T-cell (primary cell): ENCODE measurements around the gene ZNF469. TPM values are rescaled to one million over a fixed set of nuclear protein-coding genes. Genes with fewer than 3 reads are reported as not detected.

ENCODE experiments used
- ATAC-seq, 4 experiments: fragments of 200-7000 bp in 3 of 4; fragments of 150-1000 bp in 1 of 4; cut with Tn5 transposase; replicated peaks in 1 of 4; 1 replicate in 3 of 4; 2 replicates in 1 of 4; pipeline ENCODE4 v1.10.0; 2021; ENCODE audit warnings: moderate library complexity in 3 of 4, mild to moderate bottlenecking in 2 of 4, moderate number of reproducible peaks in 1 of 4
- CTCF ChIA-PET, 2 donors: fragments of 300-600 bp; sonication (Branson Sonifier 250); formaldehyde crosslinking; loops; one replicate each; lab custom pipeline; 2022; ENCODE audit warnings: antibody characterized with exemption in 2 of 2; lab: Charles Lee
- POLR2A ChIA-PET, 2 donors: fragments of 300-600 bp; sonication (Branson Sonifier 250); formaldehyde crosslinking; loops; one replicate each; lab custom pipeline; 2022; ENCODE audit warnings: antibody characterized with exemption in 2 of 2; lab: Charles Lee
- DNase-seq, 35 experiments: peaks; one replicate each; pipeline versions ENCODE4 v3.0.0 to v3.0.0-alpha.2; 2013 to 2023
- H3K27ac ChIP-seq: one replicate; pipeline ENCODE4 v1.5.1; 2013; ENCODE audit warnings: low read length
- H3K27me3 ChIP-seq, 2 experiments: replicated peaks in 1 of 2; 1 replicate in 1 of 2; 2 replicates in 1 of 2; pipeline versions ENCODE4 v1.6.1 to v1.7.0; 2013; ENCODE audit warnings: low read length in 1 of 2, mixed read lengths in 1 of 2; ENCODE audit not compliant: control insufficient read depth in 2 of 2, insufficient read depth in 2 of 2; ENCODE audit errors: extremely low read depth in 1 of 2
- H3K36me3 ChIP-seq, 2 donors: 1 replicate in 1 of 2; 2 replicates in 1 of 2; pipeline versions ENCODE4 v1.6.1 to v1.7.0; 2013; ENCODE audit warnings: low read length in 1 of 2; ENCODE audit not compliant: control insufficient read depth in 2 of 2, insufficient read depth in 1 of 2; ENCODE audit errors: extremely low read depth in 1 of 2
- H3K4me1 ChIP-seq, 2 experiments: 1 replicate in 1 of 2; 2 replicates in 1 of 2; pipeline versions ENCODE4 v1.6.1 to v1.7.0; 2013; ENCODE audit warnings: low read length in 2 of 2, mixed read lengths in 1 of 2; ENCODE audit not compliant: insufficient read depth in 2 of 2, control insufficient read depth in 1 of 2; ENCODE audit errors: extremely low read depth in 1 of 2
- H3K4me3 ChIP-seq, 2 donors: 1 replicate in 1 of 2; 2 replicates in 1 of 2; pipeline versions ENCODE4 v1.5.1 to v1.7.0; 2013; ENCODE audit warnings: mild to moderate bottlenecking in 2 of 2, low read length in 1 of 2, moderate library complexity in 1 of 2; ENCODE audit not compliant: control insufficient read depth in 1 of 2; ENCODE audit errors: extremely low read depth in 1 of 2
- H3K9me3 ChIP-seq: 2 replicates; pipeline ENCODE4 v1.7.0; 2013
- H3K27ac Mint-ChIP-seq, 2 donors: one replicate each; pipeline ENCODE4 v1.8.0; 2020 to 2021; ENCODE audit warnings: mild to moderate bottlenecking in 2 of 2, mixed read lengths in 2 of 2
- H3K27me3 Mint-ChIP-seq, 2 donors: one replicate each; pipeline ENCODE4 v1.8.0; 2021 to 2022; ENCODE audit warnings: mixed read lengths in 2 of 2
- H3K36me3 Mint-ChIP-seq: one replicate; pipeline ENCODE4 v1.8.0; 2021; ENCODE audit warnings: mixed read lengths
- H3K4me1 Mint-ChIP-seq, 3 donors: one replicate each; pipeline ENCODE4 v1.8.0; 2020 to 2022; ENCODE audit warnings: mixed read lengths in 3 of 3, mild to moderate bottlenecking in 1 of 3
- H3K4me3 Mint-ChIP-seq, 3 donors: one replicate each; pipeline ENCODE4 v1.8.0; 2020 to 2022; ENCODE audit warnings: mild to moderate bottlenecking in 3 of 3, mixed read lengths in 3 of 3, moderate library complexity in 3 of 3
- H3K9me3 Mint-ChIP-seq, 3 donors: one replicate each; pipeline ENCODE4 v1.8.0; 2020 to 2022; ENCODE audit warnings: mixed read lengths in 3 of 3
- WGBS: methylation state at CpG from one replicate; pipeline ENCODE4 v1.1.5; 2013; ENCODE audit warnings: missing lambda C conversion rate; ENCODE audit not compliant: insufficient coverage; 5-methylcytosine and 5-hydroxymethylcytosine counted together
- total RNA-seq, 35 experiments: library from RNA in 6 of 35; stranded (reverse) in 6 of 35; fragments of 120-200 nt in 1 of 35; gene quantifications; one replicate each; pipeline versions ENCODE4 v1.2.1 to v1.2.4 and lab custom pipeline; 2013 to 2026

The ZNF469 gene
- total RNA-seq, 5 donors from 2014 or later (not counting 1 experiment from before 2014, with no cell fraction given), result 0.63 to 1.8 (median 1.6) TPM

DNA sequence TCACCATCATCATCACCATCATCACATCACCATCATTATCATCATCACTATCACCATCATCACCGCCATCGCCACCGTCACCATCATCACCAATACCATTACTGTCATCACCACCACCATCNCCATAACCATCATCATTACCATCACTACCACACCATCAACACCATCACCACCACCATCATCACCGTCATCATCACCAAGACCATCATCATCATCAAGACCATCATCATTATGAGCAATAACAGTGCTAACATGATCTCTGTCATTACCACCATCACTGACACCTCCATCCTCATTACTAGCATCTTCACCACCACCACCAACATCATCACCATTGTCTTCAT, 16.1 kb upstream of the ZNF469 start:
- Mint-ChIP-seq H3K9me3 (peaks cover 10 to 13% (median 12%) of the 10 kb centered on the region in 3 donors), H3K4me1 (no peaks in the 10 kb centered on the region), H3K27me3 (peaks cover 8 to 18% of the 10 kb centered on the region in 2 donors), H3K4me3 (no peak overlapping the region), H3K27ac (no peak overlapping the region), H3K36me3 (no peaks in the 10 kb centered on the region)
- H3K27ac ChIP-seq, result no peak overlapping the region
- DNase-seq (no peak), ATAC-seq (no peak)
- H3K4me3 ChIP-seq, result no peak overlapping the region
- H3K27me3 ChIP-seq, result peaks cover 2 to 34% of the 10 kb centered on the region in 2 experiments
- no peaks in the 10 kb centered on the region for H3K9me3 ChIP-seq
- ChIA-PET CTCF (no interaction called here), POLR2A (no interaction called here)
- no peaks in the 10 kb centered on the region for H3K4me1 ChIP-seq
- 92% methylated on average over 4 of the region's 4 CpGs for WGBS
- H3K36me3 ChIP-seq, result no peaks in the 10 kb centered on the region

- Histone ChIP-seq H3K27ac (no peak overlapping the region), H3K27me3 (peaks cover 0 to 34% of the 10 kb centered on the region in 2 experiments), H3K4me3 (no peak overlapping the region), H3K36me3 (no peaks in the 10 kb centered on the region), H3K9me3 (no peaks in the 10 kb centered on the region), H3K4me1 (no peaks in the 10 kb centered on the region)
- ATAC-seq (no peak), DNase-seq (no peak)
- Mint-ChIP-seq H3K36me3 (no peaks in the 10 kb centered on the region), H3K4me1 (no peaks in the 10 kb centered on the region), H3K27me3 (peaks cover 8 to 16% of the 10 kb centered on the region in 2 donors), H3K9me3 (peaks cover 7 to 12% (median 10%) of the 10 kb centered on the region in 3 donors), H3K4me3 (no peak overlapping the region), H3K27ac (no peak overlapping the region)
- ChIA-PET POLR2A (no interaction called here), CTCF (no interaction called here)
- 86% methylated on average over 8 of the region's 11 CpGs for WGBS
Observed at GRCh38 chr16:88367560-88367959, 15.2 kb upstream of the ZNF469 start.

DNA sequence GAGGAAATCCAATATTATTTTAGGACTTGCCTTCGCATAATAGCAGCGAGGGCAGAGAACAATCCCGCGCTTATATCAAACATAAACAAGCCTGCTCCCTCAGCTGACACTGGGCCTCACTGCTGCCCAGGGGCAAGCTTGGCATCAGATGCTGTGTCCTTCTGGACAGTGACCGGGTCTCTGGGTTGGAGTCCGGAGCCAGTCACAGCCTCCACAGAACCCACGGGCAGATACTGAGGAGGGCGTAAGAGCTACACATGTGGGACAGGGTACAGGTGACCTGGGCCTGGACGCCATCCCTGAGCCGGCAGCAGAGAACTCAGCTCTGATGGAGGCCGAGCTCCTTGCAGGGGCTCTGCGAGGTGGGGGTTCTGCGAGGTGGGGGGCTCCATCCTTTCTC, 14.7 kb upstream of the ZNF469 start:
- H3K9me3 Mint-ChIP-seq, result peaks cover 2 to 8% (median 7%) of the 10 kb centered on the region in 3 donors
- Histone ChIP-seq H3K4me3 (no peak overlapping the region), H3K36me3 (no peaks in the 10 kb centered on the region), H3K4me1 (no peaks in the 10 kb centered on the region), H3K27me3 (peaks cover 0 to 34% of the 10 kb centered on the region in 2 experiments), H3K9me3 (no peaks in the 10 kb centered on the region), H3K27ac (no peak overlapping the region)
- WGBS, result 90% methylated on average over 13 of the region's 13 CpGs
- no peaks in the 10 kb centered on the region for H3K36me3 Mint-ChIP-seq
- POLR2A ChIA-PET, result no interaction called here
- H3K4me3 Mint-ChIP-seq, result no peak overlapping the region
- peaks cover 8 to 13% of the 10 kb centered on the region in 2 donors for H3K27me3 Mint-ChIP-seq
- no peak overlapping the region for H3K27ac Mint-ChIP-seq
- H3K4me1 Mint-ChIP-seq, result no peaks in the 10 kb centered on the region
- DNase-seq (no peak), ATAC-seq (no peak)
- CTCF ChIA-PET, result no interaction called here

GRCh38 chr16:88368994-88369393, 13.8 kb upstream of the ZNF469 start:
- H3K4me3 ChIP-seq, result no peak overlapping the region
- H3K36me3 ChIP-seq, result no peaks in the 10 kb centered on the region
- Mint-ChIP-seq H3K27me3 (peaks cover 2 to 4% of the 10 kb centered on the region in 2 donors), H3K27ac (no peak overlapping the region), H3K4me3 (no peak overlapping the region), H3K9me3 (peaks cover 0 to 2% (median under 1%) of the 10 kb centered on the region in 3 donors), H3K36me3 (no peaks in the 10 kb centered on the region), H3K4me1 (no peaks in the 10 kb centered on the region)
- H3K27me3 ChIP-seq, result peaks cover 0 to 34% of the 10 kb centered on the region in 2 experiments
- ChIA-PET POLR2A (no interaction called here), CTCF (no interaction called here)
- no peaks in the 10 kb centered on the region for H3K4me1 ChIP-seq
- ATAC-seq (no peak), DNase-seq (no peak)
- WGBS, result 90% methylated on average over 3 of the region's 7 CpGs
- H3K27ac ChIP-seq, result no peak overlapping the region
- no peaks in the 10 kb centered on the region for H3K9me3 ChIP-seq

GRCh38 chr16:88369447-88370008, 13.2 kb upstream of the ZNF469 start:
- no peaks in the 10 kb centered on the region for H3K9me3 ChIP-seq
- ChIA-PET CTCF (no interaction called here), POLR2A (no interaction called here)
- peaks cover 0 to 32% of the 10 kb centered on the region in 2 experiments for H3K27me3 ChIP-seq
- ATAC-seq, result no peak
- no peak overlapping the region for H3K4me3 Mint-ChIP-seq
- WGBS, result 82% methylated on average over 13 of the region's 14 CpGs
- DNase-seq, result no peak
- no peaks in the 10 kb centered on the region for H3K36me3 ChIP-seq
- no peak overlapping the region for H3K4me3 ChIP-seq
- no peak overlapping the region for H3K27ac ChIP-seq
- H3K9me3 Mint-ChIP-seq, result no peaks in the 10 kb centered on the region
- no peaks in the 10 kb centered on the region for H3K36me3 Mint-ChIP-seq
- H3K27me3 Mint-ChIP-seq, result peaks cover 3 to 4% of the 10 kb centered on the region in 2 donors
- H3K27ac Mint-ChIP-seq, result no peak overlapping the region
- H3K4me1 ChIP-seq, result no peaks in the 10 kb centered on the region
- H3K4me1 Mint-ChIP-seq, result no peaks in the 10 kb centered on the region

GRCh38 chr16:88370365-88370764, 12.4 kb upstream of the ZNF469 start:
- POLR2A ChIA-PET, result no interaction called here
- Histone ChIP-seq H3K27me3 (peaks cover 0 to 27% of the 10 kb centered on the region in 2 experiments), H3K9me3 (no peaks in the 10 kb centered on the region), H3K4me1 (no peaks in the 10 kb centered on the region), H3K4me3 (no peak overlapping the region), H3K27ac (no peak overlapping the region), H3K36me3 (no peaks in the 10 kb centered on the region)
- Mint-ChIP-seq H3K27me3 (peaks cover 2 to 4% of the 10 kb centered on the region in 2 donors), H3K36me3 (no peaks in the 10 kb centered on the region), H3K27ac (no peak overlapping the region), H3K4me1 (no peaks in the 10 kb centered on the region), H3K9me3 (no peaks in the 10 kb centered on the region), H3K4me3 (no peak overlapping the region)
- CTCF ChIA-PET, result no interaction called here
- 90% methylated on average over 14 of the region's 15 CpGs for WGBS
- no peak for DNase-seq
- ATAC-seq, result no peak

- H3K27ac Mint-ChIP-seq, result no peak overlapping the region
- no peaks in the 10 kb centered on the region for H3K9me3 Mint-ChIP-seq
- WGBS, result 87% methylated on average over 2 of the region's 2 CpGs
- ChIA-PET POLR2A (no interaction called here), CTCF (no interaction called here)
- Histone ChIP-seq H3K9me3 (no peaks in the 10 kb centered on the region), H3K4me3 (no peak overlapping the region), H3K27me3 (peaks cover 0 to 35% of the 10 kb centered on the region in 2 experiments), H3K27ac (no peak overlapping the region), H3K4me1 (no peaks in the 10 kb centered on the region), H3K36me3 (no peaks in the 10 kb centered on the region)
- no peak overlapping the region for H3K4me3 Mint-ChIP-seq
- no peak for ATAC-seq
- no peaks in the 10 kb centered on the region for H3K4me1 Mint-ChIP-seq
- H3K27me3 Mint-ChIP-seq, result peaks cover 4% of the 10 kb centered on the region in 2 donors
- H3K36me3 Mint-ChIP-seq, result no peaks in the 10 kb centered on the region
- DNase-seq, result no peak
Observed at GRCh38 chr16:88372522-88372921, 10.2 kb upstream of the ZNF469 start.
